ENCODE results near the gene BICD2. TPM values are rescaled to one million over a fixed set of nuclear protein-coding genes. Genes with fewer than 3 reads are reported as not detected.

BICD2 gene
- total and polyA plus RNA-seq, 2 of the 13 experiments (the other 11 are each of a cell fraction or from before 2014, with no cell fraction given): 5.1 to 17.4 TPM

DNA sequence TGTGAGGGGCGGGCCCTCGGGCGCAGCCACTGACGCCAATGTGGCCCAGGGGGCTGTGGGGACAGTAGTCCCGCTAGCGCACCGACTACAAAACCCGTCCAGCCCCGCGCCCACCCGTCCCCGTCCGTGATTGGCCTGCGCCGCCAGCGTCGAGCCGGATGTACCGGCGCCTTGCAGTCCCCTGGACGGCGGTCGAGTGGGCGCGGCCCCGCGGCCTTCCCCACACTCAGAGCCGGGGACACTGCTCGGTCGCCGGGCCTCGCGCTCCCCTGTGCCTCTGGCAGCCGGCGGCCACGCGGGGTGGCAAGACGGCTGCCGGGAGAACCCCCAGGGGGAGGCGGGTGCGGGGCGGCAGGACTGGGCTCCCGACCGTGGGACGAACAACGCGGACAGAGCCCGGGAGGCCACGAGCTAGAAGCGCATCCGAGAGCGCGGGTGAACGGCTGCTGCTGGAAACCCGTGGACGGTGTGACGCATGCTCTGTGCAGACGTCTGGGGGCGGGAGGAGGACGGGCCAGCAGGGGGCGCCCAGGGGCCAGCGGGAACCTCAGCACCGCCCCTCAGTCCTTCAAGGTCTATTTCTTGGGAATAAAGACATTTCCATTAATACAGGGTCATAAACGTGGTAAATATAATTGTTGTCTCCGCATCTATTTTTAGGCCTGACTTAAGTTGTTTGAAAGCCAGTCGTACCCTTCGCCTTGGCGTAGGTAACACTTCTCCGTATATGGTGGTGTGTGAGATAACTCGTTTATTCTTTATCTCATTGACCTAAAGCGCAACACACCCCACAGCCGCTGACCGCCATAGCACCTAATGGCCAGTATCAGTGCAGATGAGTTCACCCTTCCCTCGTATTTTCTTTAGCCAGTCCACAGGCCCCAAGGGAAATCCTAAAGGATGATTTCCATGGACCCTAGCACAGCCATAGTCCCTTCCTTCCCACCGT is 629 bp upstream of the BICD2 start (continued):
- TF ChIP-seq ZNF407 (CRISPR knock-in tag; IDR thresholded peaks at IDR 0.05; ENCODE audit: not compliant biosample characterization) (no peak), FOXO1 (CRISPR knock-in tag; IDR thresholded peaks at IDR 0.05) (no peak; the same call in 1 of the 2 replicates), MYC (CRISPR knock-in tag; IDR thresholded peaks at IDR 0.05; ENCODE audit: borderline replicate concordance) (peak; percentile 86), ZBTB40 (IDR thresholded peaks at IDR 0.05) (no peak), ZBTB40 (CRISPR knock-in tag; IDR thresholded peaks at IDR 0.05) (no peak; the same call in 1 of the 2 replicates)
- TF ChIP-seq, protein P1, sequence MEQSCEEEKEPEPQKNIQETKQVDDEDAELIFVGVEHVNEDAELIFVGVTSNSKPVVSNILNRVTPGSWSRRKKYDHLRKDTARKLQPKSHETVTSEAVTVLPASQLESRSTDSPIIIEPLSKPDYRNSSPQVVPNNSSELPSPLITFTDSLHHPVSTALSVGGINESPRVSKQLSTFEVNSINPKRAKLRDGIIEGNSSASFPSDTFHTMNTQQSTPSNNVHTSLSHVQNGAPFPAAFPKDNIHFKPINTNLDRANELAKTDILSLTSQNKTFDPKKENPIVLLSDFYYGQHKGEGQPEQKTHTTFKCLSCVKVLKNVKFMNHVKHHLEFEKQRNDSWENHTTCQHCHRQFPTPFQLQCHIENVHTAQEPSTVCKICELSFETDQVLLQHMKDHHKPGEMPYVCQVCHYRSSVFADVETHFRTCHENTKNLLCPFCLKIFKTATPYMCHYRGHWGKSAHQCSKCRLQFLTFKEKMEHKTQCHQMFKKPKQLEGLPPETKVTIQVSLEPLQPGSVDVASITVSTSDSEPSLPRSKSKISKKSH (CRISPR knock-in tag; IDR thresholded peaks at IDR 0.05; ENCODE audit: borderline replicate concordance): no peak

All from HepG2 (cell line).